SU-DHL-6 (cell line): Measurements from ENCODE around the gene MFAP5.

Source experiments
- CTCF ChIP-seq: fragments of 200-600 bp; sonication (generic); IDR thresholded peaks from one replicate; pipeline ENCODE4 v1.5.1; 2017; ENCODE audit warnings: antibody characterized with exemption, mild to moderate bottlenecking, low read length, moderate library complexity; ENCODE audit not compliant: insufficient read depth, poor library complexity, severe bottlenecking
- EZH2phosphoT487 ChIP-seq: fragments of 200-600 bp; sonication (generic), shearing (Covaris generic); conservative IDR thresholded peaks from 2 replicates; pipeline ENCODE4 v1.6.1; 2018; ENCODE audit warnings: mild to moderate bottlenecking, antibody characterized with exemption, low read length, moderate library complexity, mixed read lengths

DNA sequence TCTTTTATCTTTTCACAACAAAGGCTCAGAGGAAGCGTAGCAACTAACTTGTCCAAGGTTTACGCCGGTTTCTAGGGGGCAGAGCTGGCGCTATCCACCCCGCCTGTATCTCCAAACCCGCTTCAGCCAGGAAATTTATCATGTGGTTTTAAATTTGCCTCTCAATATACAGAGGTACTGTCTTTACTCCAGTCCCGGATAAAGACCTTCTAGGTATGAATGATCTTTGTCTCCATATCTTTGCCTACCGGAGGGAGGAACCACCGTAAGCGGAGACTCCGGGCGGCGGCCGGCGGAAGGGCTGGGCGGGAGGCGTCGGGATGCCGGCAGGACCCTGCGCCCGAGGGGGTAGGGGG, 34.5 kb upstream of the MFAP5 start:
- no peak for TF ChIP-seq CTCF
- no peak for TF ChIP-seq EZH2phosphoT487
